ENCODE results near the gene KRT16.

- TF ChIP-seq CTCF (IDR thresholded peaks at IDR 0.05) (no peak), EZH2 (IDR thresholded peaks at IDR 0.05) (no peak), EZH2phosphoT487 (IDR thresholded peaks at IDR 0.05) (no peak)
These were observed 31.1 kb downstream of the KRT16 start for GRCh38 chr17:41581366-41582060.
